ENCODE measurements around the gene LEAP2. TPM values are rescaled to one million over a fixed set of nuclear protein-coding genes. Genes with fewer than 3 reads are reported as not detected.

Gene LEAP2
- total RNA-seq, 1 experiment from 2014 or later = 1.6 TPM

GRCh38 chr5:132859889-132860437 is 13.5 kb upstream of the LEAP2 start:
- no peak overlapping the region for H3K27ac ChIP-seq
- no peak for DNase-seq
- no peaks in the 10 kb centered on the region for H3K4me1 ChIP-seq
- no peaks in the 10 kb centered on the region; the same call in 1 of the 2 replicates for H3K9me3 ChIP-seq (replicated peaks)
- H3K36me3 ChIP-seq = no peaks in the 10 kb centered on the region
- no peak overlapping the region for H3K4me3 ChIP-seq
- H3K27me3 ChIP-seq = no peaks in the 10 kb centered on the region

- Histone ChIP-seq H3K4me3 (no peak overlapping the region), H3K27ac (no peak overlapping the region), H3K27me3 (no peaks in the 10 kb centered on the region), H3K36me3 (no peaks in the 10 kb centered on the region), H3K4me1 (no peaks in the 10 kb centered on the region), H3K9me3 (replicated peaks) (no peaks in the 10 kb centered on the region; the same call in 1 of the 2 replicates)
- no peak for DNase-seq
Measured at GRCh38 chr5:132860742-132861141, 12.7 kb upstream of the LEAP2 start.

- peak overlapping the region; percentile 88 for H3K4me3 ChIP-seq
- H3K27ac ChIP-seq = peak overlapping the region; percentile 64
- H3K4me1 ChIP-seq = peaks cover 3% of the 10 kb centered on the region; the same call in 1 of the 2 replicates
- no peaks in the 10 kb centered on the region for H3K9me3 ChIP-seq (replicated peaks)
- no peaks in the 10 kb centered on the region for H3K27me3 ChIP-seq
- H3K36me3 ChIP-seq = peaks cover 21% of the 10 kb centered on the region
- DNase-seq = no peak
Measured at GRCh38 chr5:132865668-132866341, 7.7 kb upstream of the LEAP2 start.

DNA sequence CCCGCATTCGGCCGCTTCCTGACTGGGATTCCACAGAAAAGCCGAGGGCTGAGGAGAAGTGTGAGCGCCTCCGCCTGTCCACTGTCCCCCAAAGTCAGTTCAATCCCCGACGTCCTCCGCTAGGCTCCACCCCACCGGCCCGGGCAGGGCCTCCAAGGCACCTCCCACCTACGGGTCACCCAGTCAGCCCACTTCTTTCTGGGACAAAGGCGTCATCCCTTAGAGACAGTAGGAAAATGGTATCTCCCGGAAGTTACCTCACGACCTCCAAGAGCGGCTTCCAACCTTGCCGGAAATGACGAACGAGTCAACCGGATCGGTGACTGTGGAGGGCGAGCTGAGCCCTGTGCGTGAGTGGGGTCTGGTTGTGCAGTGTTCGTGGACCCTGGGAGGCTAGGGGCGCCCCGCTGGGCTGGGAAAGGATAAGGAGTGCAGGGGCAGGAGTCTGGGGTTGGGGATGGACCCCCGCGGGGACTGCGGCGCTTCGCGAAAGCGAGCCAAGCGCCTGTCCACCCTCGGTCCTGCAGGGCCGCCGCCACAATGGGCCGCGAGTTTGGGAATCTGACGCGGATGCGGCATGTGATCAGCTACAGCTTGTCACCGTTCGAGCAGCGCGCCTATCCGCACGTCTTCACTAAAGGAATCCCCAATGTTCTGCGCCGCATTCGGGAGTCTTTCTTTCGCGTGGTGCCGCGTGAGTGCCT is 7.0 kb upstream of the LEAP2 start, which contains the start of the genes GDF9 and UQCRQ:
Gene GDF9, minus strand, starts transcription at position 128 of the 704 bp plus-strand sequence. CDS start 1,936 bp downstream, outside the sequence.
Gene UQCRQ, plus strand, starts transcription at position 301 of the 704 bp plus-strand sequence. Its CDS starts 240 bp downstream, at position 541.
- H3K4me1 ChIP-seq = peaks cover 3% of the 10 kb centered on the region; the same call in 1 of the 2 replicates
- peak within 1 kb of the TSS; percentile 64 for H3K27ac ChIP-seq
- DNase-seq = peak; percentile 98 to 99
- H3K4me3 ChIP-seq = peak within 1 kb of the TSS; percentile 88
- no peaks in the 10 kb centered on the region for H3K27me3 ChIP-seq
- peaks cover 25% of the 10 kb centered on the region for H3K36me3 ChIP-seq
- no peaks in the 10 kb centered on the region for H3K9me3 ChIP-seq (replicated peaks)

- Histone ChIP-seq H3K27ac (peak overlapping the region; percentile 64), H3K4me1 (peaks cover 3% of the 10 kb centered on the region; the same call in 1 of the 2 replicates), H3K27me3 (no peaks in the 10 kb centered on the region), H3K4me3 (peak overlapping the region; percentile 88), H3K9me3 (replicated peaks) (no peaks in the 10 kb centered on the region), H3K36me3 (peaks cover 29% of the 10 kb centered on the region)
- DNase-seq = no peak
Measured at GRCh38 chr5:132867046-132867451, 6.4 kb upstream of the LEAP2 start.

DNA sequence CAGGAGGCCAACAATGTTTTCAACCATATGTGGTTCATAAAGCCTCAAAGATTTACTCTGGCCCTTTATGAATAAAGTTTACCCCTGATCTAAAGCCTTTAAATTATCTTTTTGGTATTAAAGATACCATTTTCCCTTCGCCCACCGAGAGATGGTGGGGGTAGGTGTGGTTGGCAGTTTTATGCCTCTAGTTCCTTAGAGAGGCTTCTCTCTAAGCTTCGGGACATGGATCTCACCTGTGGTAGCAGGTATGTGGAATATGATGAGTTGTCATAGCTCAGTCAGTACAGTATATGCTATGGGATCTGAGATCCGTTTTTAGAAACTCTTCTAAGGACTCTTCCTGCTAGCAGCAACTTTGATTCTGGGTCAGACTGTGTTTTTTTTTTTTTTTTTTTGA is 4.7 kb upstream of the LEAP2 start:
- no peak for DNase-seq
- Histone ChIP-seq H3K27ac (no peak overlapping the region), H3K4me1 (peaks cover 3% of the 10 kb centered on the region; the same call in 1 of the 2 replicates), H3K4me3 (no peak overlapping the region), H3K36me3 (peaks cover 33% of the 10 kb centered on the region), H3K9me3 (replicated peaks) (no peaks in the 10 kb centered on the region), H3K27me3 (no peaks in the 10 kb centered on the region)

- H3K36me3 ChIP-seq = peaks cover 46% of the 10 kb centered on the region
- DNase-seq = no peak
- H3K4me3 ChIP-seq = no peak overlapping the region
Measured at GRCh38 chr5:132870801-132871200, 2.7 kb upstream of the LEAP2 start.

DNA sequence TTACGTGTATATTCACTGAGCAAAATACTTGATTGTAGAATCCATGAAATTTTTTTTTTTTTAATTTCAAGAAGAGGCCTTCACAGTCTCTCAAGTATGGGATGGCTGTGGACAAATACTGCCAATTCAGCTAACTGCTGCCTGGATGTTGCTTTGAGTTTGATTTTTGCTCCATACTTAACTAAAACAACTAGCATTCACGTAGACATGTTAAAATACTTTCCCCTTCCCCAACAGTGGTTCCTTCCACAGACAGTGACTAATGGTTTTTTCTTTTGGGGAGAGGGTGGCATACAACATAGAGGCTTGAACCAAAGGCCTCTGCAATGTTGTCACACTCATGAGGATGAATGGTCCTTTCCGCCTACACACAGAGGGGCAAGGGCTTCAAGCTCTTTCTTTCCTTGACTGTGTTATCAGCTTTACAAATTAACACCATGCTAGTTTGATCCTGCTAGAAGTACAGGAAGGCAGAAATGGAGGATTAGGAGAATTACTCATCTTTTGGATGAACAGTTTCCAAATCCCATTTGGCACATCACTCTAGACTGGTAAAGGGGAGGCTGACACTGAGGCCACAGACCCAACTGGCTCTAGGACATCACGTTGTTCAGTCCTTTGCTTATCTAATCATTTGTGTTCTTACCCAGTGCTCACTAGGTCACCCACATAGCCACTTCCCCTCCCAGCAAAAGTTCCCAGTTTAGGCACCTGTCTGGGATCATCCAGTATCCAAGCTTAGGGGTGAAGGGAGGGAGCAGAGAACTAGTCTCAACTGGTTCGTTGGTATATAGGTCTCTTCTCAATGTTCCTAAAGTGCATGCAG is 1.8 kb upstream of the LEAP2 start:
- no peak for DNase-seq
- H3K27me3 ChIP-seq = no peaks in the 10 kb centered on the region
- no peak overlapping the region for H3K27ac ChIP-seq
- no peaks in the 10 kb centered on the region for H3K9me3 ChIP-seq (replicated peaks)
- H3K4me3 ChIP-seq = no peak overlapping the region
- peaks cover 3% of the 10 kb centered on the region; the same call in 1 of the 2 replicates for H3K4me1 ChIP-seq
- H3K36me3 ChIP-seq = peaks cover 50% of the 10 kb centered on the region

More at GRCh38 chr5:132870801-132871200, 2.7 kb upstream of the LEAP2 start:
- Histone ChIP-seq H3K27me3 (no peaks in the 10 kb centered on the region), H3K27ac (no peak overlapping the region), H3K9me3 (replicated peaks) (no peaks in the 10 kb centered on the region), H3K4me1 (peaks cover 3% of the 10 kb centered on the region; the same call in 1 of the 2 replicates)

DNA sequence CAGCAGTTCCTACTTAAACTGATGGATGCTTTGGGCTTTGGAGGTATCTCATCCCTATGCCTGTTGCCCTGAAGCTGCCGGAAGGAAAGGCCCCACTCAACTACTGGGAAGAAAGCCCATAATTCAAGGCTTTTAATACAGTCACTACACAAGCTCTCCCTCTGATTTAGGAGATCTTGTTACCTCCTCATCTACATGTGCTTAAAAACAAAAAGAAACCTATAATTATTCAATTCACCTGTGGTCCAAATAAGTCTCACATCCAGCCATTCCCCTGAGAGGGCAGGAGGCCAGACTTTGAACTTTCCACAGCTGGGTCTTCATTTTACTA is 715 bp upstream of the LEAP2 start:
- no peak overlapping the region for H3K27ac ChIP-seq

DNA sequence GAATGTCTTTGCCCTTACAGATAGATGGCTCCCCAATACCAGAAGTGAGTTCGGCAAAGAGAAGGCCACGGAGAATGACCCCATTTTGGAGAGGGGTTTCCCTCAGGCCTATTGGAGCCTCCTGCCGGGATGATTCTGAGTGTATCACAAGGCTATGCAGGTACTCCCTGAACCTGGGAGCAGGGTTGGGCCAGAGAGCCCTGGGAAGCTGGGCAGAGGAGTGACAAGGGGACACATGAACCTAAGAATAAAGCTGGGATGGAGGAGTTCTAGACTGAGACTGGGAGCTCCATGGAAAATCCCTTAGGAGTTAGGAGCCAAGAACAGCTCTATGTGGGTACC is 433 bp downstream of the LEAP2 start:
- H3K27ac ChIP-seq = no peak overlapping the region
- H3K9me3 ChIP-seq (replicated peaks) = no peaks in the 10 kb centered on the region
- H3K4me3 ChIP-seq = no peak overlapping the region
- no peak for DNase-seq
- peaks cover 38% of the 10 kb centered on the region for H3K36me3 ChIP-seq
- H3K4me1 ChIP-seq = peaks cover 11% of the 10 kb centered on the region; the same call in 1 of the 2 replicates
- H3K27me3 ChIP-seq = no peaks in the 10 kb centered on the region

More for the DNA sequence above, 715 bp upstream of the LEAP2 start:
- Histone ChIP-seq H3K36me3 (peaks cover 49% of the 10 kb centered on the region), H3K4me3 (no peak overlapping the region), H3K9me3 (replicated peaks) (no peaks in the 10 kb centered on the region), H3K27me3 (no peaks in the 10 kb centered on the region), H3K4me1 (peaks cover 5% of the 10 kb centered on the region; the same call in 1 of the 2 replicates)
- no peak for DNase-seq

DNA sequence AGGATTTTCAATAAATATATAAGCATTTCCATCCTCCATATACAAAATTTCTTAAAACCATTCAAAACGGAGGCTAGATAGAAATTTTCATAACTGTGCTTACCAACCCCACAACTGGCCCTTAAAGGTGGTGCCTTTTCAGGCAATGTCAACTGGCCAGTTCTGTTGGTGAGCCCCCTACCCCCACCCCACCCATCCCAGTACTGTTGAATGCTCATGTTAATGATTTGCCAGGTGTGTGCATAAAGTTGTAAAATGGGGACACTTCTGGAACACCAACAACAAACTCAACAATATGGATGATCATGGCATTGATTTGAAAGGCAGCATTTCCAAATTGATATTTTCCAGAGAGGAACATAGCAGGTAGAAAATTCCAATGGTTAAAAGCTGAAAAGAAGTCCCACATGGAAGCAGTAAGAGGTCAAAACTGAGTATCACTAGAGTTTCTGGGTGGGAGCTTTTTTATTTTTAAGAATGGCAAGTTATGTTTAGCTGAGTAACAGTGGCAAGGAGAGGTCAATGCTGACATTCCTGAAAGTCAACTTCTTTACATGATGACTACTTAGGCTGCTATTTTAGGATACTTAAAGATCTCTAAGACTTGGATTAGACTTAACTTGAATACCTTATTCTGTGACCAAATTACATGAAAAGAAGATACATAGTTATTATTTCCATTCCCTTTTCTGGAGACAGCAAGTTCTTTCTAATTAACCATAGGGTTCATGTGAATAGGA is 2.7 kb downstream of the LEAP2 start:
- Histone ChIP-seq H3K27me3 (no peaks in the 10 kb centered on the region), H3K4me3 (no peak overlapping the region), H3K36me3 (peaks cover 48% of the 10 kb centered on the region), H3K27ac (no peak overlapping the region), H3K4me1 (peaks cover 11% of the 10 kb centered on the region; the same call in 1 of the 2 replicates), H3K9me3 (replicated peaks) (no peaks in the 10 kb centered on the region)
- no peak for DNase-seq

GRCh38 chr5:132877466-132877865 is 4.0 kb downstream of the LEAP2 start:
- Histone ChIP-seq H3K27ac (no peak overlapping the region), H3K36me3 (peaks cover 45% of the 10 kb centered on the region), H3K9me3 (replicated peaks) (no peaks in the 10 kb centered on the region), H3K4me1 (peaks cover 11% of the 10 kb centered on the region; the same call in 1 of the 2 replicates), H3K4me3 (no peak overlapping the region), H3K27me3 (no peaks in the 10 kb centered on the region)
- no peak for DNase-seq

GRCh38 chr5:132877938-132878337 is 4.5 kb downstream of the LEAP2 start:
- H3K36me3 ChIP-seq = peaks cover 43% of the 10 kb centered on the region
- DNase-seq = peak; percentile 81 to 88
- no peaks in the 10 kb centered on the region for H3K27me3 ChIP-seq
- H3K9me3 ChIP-seq (replicated peaks) = no peaks in the 10 kb centered on the region
- H3K4me3 ChIP-seq = no peak overlapping the region
- H3K4me1 ChIP-seq = peaks cover 11% of the 10 kb centered on the region; the same call in 1 of the 2 replicates
- no peak overlapping the region for H3K27ac ChIP-seq
